ENCODE measurements around the gene MAMLD1.

Gene MAMLD1

GRCh38 chrX:150530821-150531220, 167.7 kb downstream of the MAMLD1 start:
- Histone ChIP-seq H3K36me3 (ENCODE audit: insufficient read depth) (no peaks in the 10 kb centered on the region), H3K4me1 (ENCODE audit: low read depth, poor library complexity, severe bottlenecking) (no peaks in the 10 kb centered on the region), H2AFZ (ENCODE audit: low read depth) (no peak overlapping the region), H3K4me3 (IDR thresholded peaks at IDR 0.05; ENCODE audit: insufficient read depth, low read depth, low read length) (no peak overlapping the region), H3K4me2 (no peak overlapping the region), H3K27ac (no peak overlapping the region), H3K79me2 (ENCODE audit: insufficient read depth, low read depth) (no peaks in the 10 kb centered on the region), H4K20me1 (ENCODE audit: insufficient read depth) (no peaks in the 10 kb centered on the region), H3K9ac (no peak overlapping the region), H3K27me3 (ENCODE audit: insufficient read depth, low read depth) (no peaks in the 10 kb centered on the region)
- TF ChIP-seq, protein P1, sequence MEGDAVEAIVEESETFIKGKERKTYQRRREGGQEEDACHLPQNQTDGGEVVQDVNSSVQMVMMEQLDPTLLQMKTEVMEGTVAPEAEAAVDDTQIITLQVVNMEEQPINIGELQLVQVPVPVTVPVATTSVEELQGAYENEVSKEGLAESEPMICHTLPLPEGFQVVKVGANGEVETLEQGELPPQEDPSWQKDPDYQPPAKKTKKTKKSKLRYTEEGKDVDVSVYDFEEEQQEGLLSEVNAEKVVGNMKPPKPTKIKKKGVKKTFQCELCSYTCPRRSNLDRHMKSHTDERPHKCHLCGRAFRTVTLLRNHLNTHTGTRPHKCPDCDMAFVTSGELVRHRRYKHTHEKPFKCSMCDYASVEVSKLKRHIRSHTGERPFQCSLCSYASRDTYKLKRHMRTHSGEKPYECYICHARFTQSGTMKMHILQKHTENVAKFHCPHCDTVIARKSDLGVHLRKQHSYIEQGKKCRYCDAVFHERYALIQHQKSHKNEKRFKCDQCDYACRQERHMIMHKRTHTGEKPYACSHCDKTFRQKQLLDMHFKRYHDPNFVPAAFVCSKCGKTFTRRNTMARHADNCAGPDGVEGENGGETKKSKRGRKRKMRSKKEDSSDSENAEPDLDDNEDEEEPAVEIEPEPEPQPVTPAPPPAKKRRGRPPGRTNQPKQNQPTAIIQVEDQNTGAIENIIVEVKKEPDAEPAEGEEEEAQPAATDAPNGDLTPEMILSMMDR (conservative IDR thresholded peaks at IDR 0.05; ENCODE audit: low read depth, low read length), result no peak

- Histone ChIP-seq H3K27me3 (ENCODE audit: insufficient read depth, low read depth) (no peaks in the 10 kb centered on the region), H2AFZ (ENCODE audit: low read depth) (no peak overlapping the region), H3K79me2 (ENCODE audit: insufficient read depth, low read depth) (no peaks in the 10 kb centered on the region), H4K20me1 (ENCODE audit: insufficient read depth) (no peaks in the 10 kb centered on the region), H3K36me3 (ENCODE audit: insufficient read depth) (no peaks in the 10 kb centered on the region), H3K4me3 (IDR thresholded peaks at IDR 0.05; ENCODE audit: insufficient read depth, low read depth, low read length) (no peak overlapping the region), H3K4me1 (ENCODE audit: low read depth, poor library complexity, severe bottlenecking) (no peaks in the 10 kb centered on the region), H3K9ac (no peak overlapping the region), H3K27ac (no peak overlapping the region), H3K4me2 (no peak overlapping the region)
- TF ChIP-seq, protein P1 (conservative IDR thresholded peaks at IDR 0.05; ENCODE audit: low read depth, low read length), result no peak
Observed at GRCh38 chrX:150531467-150531866, 168.3 kb downstream of the MAMLD1 start.

- Histone ChIP-seq H3K27me3 (ENCODE audit: insufficient read depth, low read depth) (no peaks in the 10 kb centered on the region), H3K27ac (no peak overlapping the region), H3K4me1 (ENCODE audit: low read depth, poor library complexity, severe bottlenecking) (no peaks in the 10 kb centered on the region), H3K4me3 (IDR thresholded peaks at IDR 0.05; ENCODE audit: insufficient read depth, low read depth, low read length) (no peak overlapping the region), H2AFZ (ENCODE audit: low read depth) (no peak overlapping the region), H4K20me1 (ENCODE audit: insufficient read depth) (no peaks in the 10 kb centered on the region), H3K9ac (no peak overlapping the region), H3K4me2 (no peak overlapping the region), H3K36me3 (ENCODE audit: insufficient read depth) (no peaks in the 10 kb centered on the region), H3K79me2 (ENCODE audit: insufficient read depth, low read depth) (no peaks in the 10 kb centered on the region)
- TF ChIP-seq, protein P1 (conservative IDR thresholded peaks at IDR 0.05; ENCODE audit: low read depth, low read length), result no peak
Observed at GRCh38 chrX:150533863-150534262, 170.7 kb downstream of the MAMLD1 start.

- Histone ChIP-seq H3K4me2 (no peak overlapping the region), H3K27me3 (ENCODE audit: insufficient read depth, low read depth) (no peaks in the 10 kb centered on the region), H3K4me3 (IDR thresholded peaks at IDR 0.05; ENCODE audit: insufficient read depth, low read depth, low read length) (no peak overlapping the region), H3K9ac (no peak overlapping the region), H3K79me2 (ENCODE audit: insufficient read depth, low read depth) (no peaks in the 10 kb centered on the region), H3K27ac (no peak overlapping the region), H3K36me3 (ENCODE audit: insufficient read depth) (no peaks in the 10 kb centered on the region), H4K20me1 (ENCODE audit: insufficient read depth) (no peaks in the 10 kb centered on the region), H3K4me1 (ENCODE audit: low read depth, poor library complexity, severe bottlenecking) (no peaks in the 10 kb centered on the region), H2AFZ (ENCODE audit: low read depth) (no peak overlapping the region)
- TF ChIP-seq, protein P1 (conservative IDR thresholded peaks at IDR 0.05; ENCODE audit: low read depth, low read length), result no peak
Observed at GRCh38 chrX:150536455-150537116, 173.5 kb downstream of the MAMLD1 start.
